H1 (cell line): Measurements from ENCODE around the gene RAP1GDS1. TPM values are rescaled to one million over a fixed set of nuclear protein-coding genes. Genes with fewer than 3 reads are reported as not detected.

ENCODE experiments used
- CTCF ChIA-PET: fragments of 300-600 bp; sonication (Branson Sonifier 250); formaldehyde crosslinking; loops from one replicate; lab custom pipeline; 2021; ENCODE audit not compliant: partially characterized antibody; lab: Charles Lee
- POLR2A ChIA-PET: fragments of 300-600 bp; sonication (Branson Sonifier 250); formaldehyde crosslinking; loops from one replicate; lab custom pipeline; 2021; ENCODE audit warnings: inconsistent platforms; ENCODE audit not compliant: partially characterized antibody; lab: Charles Lee
- DNase-seq, 2 experiments: peaks; one replicate each; pipeline versions ENCODE4 v3.0.0 to v3.0.0-alpha.2; 2010 to 2022; ENCODE audit warnings: low spot score in 2 of 2, low read depth in 1 of 2, mixed read lengths in 1 of 2
- FAIRE-seq: peaks from 2 replicates; lab custom pipeline; 2011; peaks lifted over from hg19 to GRCh38; lab: Jason Lieb, UNC
- H2AFZ ChIP-seq: 2 replicates; pipeline ENCODE4 v1.8.1; 2012; ENCODE audit warnings: low read length, inconsistent platforms
- H2AK5ac ChIP-seq: 2 replicates; pipeline ENCODE4 v1.6.1; 2013; ENCODE audit warnings: low read depth, low read length
- H2BK120ac ChIP-seq: replicated peaks from 2 replicates; pipeline ENCODE3; 2013; ENCODE audit warnings: low read depth, low read length, inconsistent platforms
- H2BK12ac ChIP-seq: 2 replicates; pipeline ENCODE4 v1.6.1; 2013; ENCODE audit warnings: low read depth, low read length
- H2BK15ac ChIP-seq: 2 replicates; pipeline ENCODE4 v1.6.1; 2013; ENCODE audit warnings: low read length
- H2BK20ac ChIP-seq: 2 replicates; pipeline ENCODE4 v1.6.1; 2013; ENCODE audit warnings: low read length
- H2BK5ac ChIP-seq: 2 replicates; pipeline ENCODE4 v1.6.1; 2013; ENCODE audit warnings: low read depth, low read length
- H3K14ac ChIP-seq: 2 replicates; pipeline ENCODE4 v1.6.1; 2013; ENCODE audit warnings: inconsistent platforms; ENCODE audit not compliant: insufficient read length
- H3K18ac ChIP-seq: 2 replicates; pipeline ENCODE4 v1.6.1; 2013; ENCODE audit warnings: low read length; ENCODE audit errors: extremely low read depth
- H3K23ac ChIP-seq: 2 replicates; pipeline ENCODE4 v1.6.1; 2013; ENCODE audit warnings: inconsistent platforms; ENCODE audit not compliant: insufficient read length
- H3K23me2 ChIP-seq: 2 replicates; pipeline ENCODE4 v1.6.1; 2013; ENCODE audit warnings: low read depth, low read length
- H3K27ac ChIP-seq: 2 replicates; pipeline ENCODE4 v1.6.1; 2011; ENCODE audit warnings: low read depth, low read length, inconsistent platforms
- H3K27me3 ChIP-seq, 4 experiments: replicated peaks in 1 of 4; 1 replicate in 1 of 4; 2 replicates in 3 of 4; pipeline versions ENCODE4 v1.6.1 to v1.8.1; 2011 to 2013; ENCODE audit warnings: low read length in 3 of 4, mild to moderate bottlenecking in 3 of 4, inconsistent platforms in 2 of 4, mixed read lengths in 2 of 4, moderate library complexity in 1 of 4; ENCODE audit not compliant: control insufficient read depth in 3 of 4, insufficient read depth in 3 of 4; ENCODE audit errors: extremely low read depth in 1 of 4
- H3K36me3 ChIP-seq, 4 experiments: 2 replicates each; pipeline versions ENCODE4 v1.6.1 to v1.8.1; 2011 to 2013; ENCODE audit warnings: mild to moderate bottlenecking in 4 of 4, low read length in 3 of 4, moderate library complexity in 2 of 4, control low read depth in 1 of 4, inconsistent platforms in 1 of 4; ENCODE audit not compliant: insufficient read depth in 4 of 4, control insufficient read depth in 2 of 4
- H3K4ac ChIP-seq: replicated peaks from 2 replicates; pipeline ENCODE3; 2013; ENCODE audit warnings: low read length, low read depth, mixed read lengths, inconsistent platforms; ENCODE audit not compliant: insufficient read length
- H3K4me1 ChIP-seq, 4 experiments: replicated peaks in 1 of 4; 1 replicate in 1 of 4; 2 replicates in 3 of 4; pipeline versions ENCODE4 v1.6.1 to v1.8.1; 2011 to 2013; ENCODE audit warnings: low read length in 3 of 4, inconsistent platforms in 2 of 4, mixed read lengths in 1 of 4; ENCODE audit not compliant: insufficient read depth in 4 of 4, control insufficient read depth in 3 of 4
- H3K4me2 ChIP-seq, 2 experiments: 2 replicates each; pipeline versions ENCODE4 v1.6.1 to v1.8.1; 2011 to 2013; ENCODE audit warnings: low read depth in 2 of 2, low read length in 2 of 2, control low read depth in 1 of 2, inconsistent platforms in 1 of 2, mild to moderate bottlenecking in 1 of 2; ENCODE audit not compliant: insufficient read depth in 1 of 2
- H3K4me3 ChIP-seq, 4 experiments: fragments of 200-600, 300-600 bp in 1 of 4; sonication (generic), shearing (Covaris generic), sonication (Bioruptor Twin) in 1 of 4; 2 replicates each; pipeline versions ENCODE4 v1.5.1 to v1.8.1; 2011 to 2016; ENCODE audit warnings: low read length in 4 of 4, low read depth in 3 of 4, control low read depth in 2 of 4, inconsistent platforms in 2 of 4, mild to moderate bottlenecking in 2 of 4, mixed read lengths in 1 of 4, moderate library complexity in 1 of 4; ENCODE audit not compliant: insufficient read depth in 2 of 4; ENCODE audit errors: extremely low read depth in 1 of 4
- H3K56ac ChIP-seq: replicated peaks from 2 replicates; pipeline ENCODE3; 2013; ENCODE audit warnings: low read depth, mild to moderate bottlenecking, mixed read lengths, low read length, inconsistent platforms; ENCODE audit not compliant: insufficient read length
- H3K79me1 ChIP-seq: 2 replicates; pipeline ENCODE4 v1.6.1; 2013; ENCODE audit warnings: low read depth, low read length, control low read depth
- H3K79me2 ChIP-seq, 2 experiments: 2 replicates each; pipeline versions ENCODE4 v1.6.1 to v1.8.1; 2012 to 2013; ENCODE audit warnings: low read length in 2 of 2, mild to moderate bottlenecking in 2 of 2, inconsistent platforms in 1 of 2; ENCODE audit not compliant: insufficient read depth in 2 of 2, control insufficient read depth in 1 of 2
- H3K9ac ChIP-seq, 4 experiments: replicated peaks in 1 of 4; 1 replicate in 1 of 4; 2 replicates in 3 of 4; pipeline versions ENCODE4 v1.6.1 to v1.8.1; 2011 to 2013; ENCODE audit warnings: low read depth in 3 of 4, low read length in 3 of 4, control low read depth in 2 of 4, mild to moderate bottlenecking in 2 of 4, moderate library complexity in 2 of 4, inconsistent platforms in 1 of 4; ENCODE audit errors: extremely low read depth in 1 of 4
- H3K9me3 ChIP-seq, 2 experiments: 2 replicates each; pipeline versions ENCODE4 v1.6.1 to v1.8.1; 2012 to 2013; ENCODE audit warnings: mild to moderate bottlenecking in 2 of 2, moderate library complexity in 2 of 2, control low read depth in 1 of 2, inconsistent platforms in 1 of 2, low read depth in 1 of 2, low read length in 1 of 2, mixed read lengths in 1 of 2; ENCODE audit not compliant: insufficient read depth in 2 of 2
- H4K20me1 ChIP-seq, 2 experiments: replicated peaks in 1 of 2; 2 replicates each; pipeline versions ENCODE3 to v1.8.1; 2011 to 2013; ENCODE audit warnings: inconsistent platforms in 2 of 2, low read length in 2 of 2, mild to moderate bottlenecking in 1 of 2; ENCODE audit not compliant: insufficient read depth in 2 of 2, control insufficient read depth in 1 of 2
- H4K5ac ChIP-seq: 2 replicates; pipeline ENCODE4 v1.6.1; 2013; ENCODE audit warnings: low read length, low read depth, mixed read lengths, inconsistent platforms; ENCODE audit not compliant: insufficient read length
- H4K8ac ChIP-seq: 2 replicates; pipeline ENCODE4 v1.8.0; 2013; ENCODE audit warnings: mild to moderate bottlenecking, moderate library complexity, low read length, inconsistent platforms; ENCODE audit not compliant: insufficient read depth; ENCODE audit errors: extremely low read depth
- H4K91ac ChIP-seq: replicated peaks from 2 replicates; pipeline ENCODE3; 2013; ENCODE audit warnings: low read length, mixed read lengths, inconsistent platforms; ENCODE audit not compliant: insufficient read length
- BRCA1 ChIP-seq: IDR thresholded peaks from 2 replicates; pipeline ENCODE4 v1.6.1; 2012; ENCODE audit warnings: low read depth, low read length, improper control_type of control experiment
- EP300 ChIP-seq, 2 experiments: IDR thresholded peaks; 1 replicate in 1 of 2; 2 replicates in 1 of 2; pipeline ENCODE4 v1.6.1; 2011 to 2012; ENCODE audit warnings: low read depth in 2 of 2, low read length in 2 of 2, mild to moderate bottlenecking in 2 of 2, borderline replicate concordance in 1 of 2, inconsistent platforms in 1 of 2, moderate library complexity in 1 of 2
- FOSL1 ChIP-seq: IDR thresholded peaks from 2 replicates; pipeline ENCODE4 v1.6.1; 2011; ENCODE audit warnings: mild to moderate bottlenecking, low read depth, low read length, moderate library complexity; ENCODE audit not compliant: insufficient read depth
- KDM5A ChIP-seq: fragments of 200-600 bp; IDR thresholded peaks from 2 replicates; pipeline ENCODE4 v1.7.1; 2012; ENCODE audit warnings: mild to moderate bottlenecking, low read length, inconsistent platforms, mixed read lengths
- PHF8 ChIP-seq: fragments of 200-600 bp; sonication (generic); conservative IDR thresholded peaks from 2 replicates; pipeline ENCODE4 v1.7.1; 2012; ENCODE audit warnings: low read depth, mild to moderate bottlenecking, inconsistent platforms, low read length, moderate library complexity
- POLR2A ChIP-seq, 2 experiments: IDR thresholded peaks; 1 replicate in 1 of 2; 2 replicates in 1 of 2; pipeline ENCODE4 v1.6.1; 2011; ENCODE audit warnings: low read depth in 2 of 2, low read length in 2 of 2, mild to moderate bottlenecking in 2 of 2; ENCODE audit errors: control extremely low read depth in 1 of 2
- RFX5 ChIP-seq: IDR thresholded peaks from 2 replicates; pipeline ENCODE4 v1.6.1; 2011; ENCODE audit warnings: low read depth, low read length, improper control_type of control experiment, borderline replicate concordance
- SIRT6 ChIP-seq: IDR thresholded peaks from one replicate; pipeline ENCODE4 v1.7.1; 2012; ENCODE audit warnings: low read length, inconsistent platforms
- SIX5 ChIP-seq: IDR thresholded peaks from 2 replicates; pipeline ENCODE4 v1.6.1; 2011; ENCODE audit warnings: mild to moderate bottlenecking, low read depth, low read length
- SP2 ChIP-seq: IDR thresholded peaks from 2 replicates; pipeline ENCODE4 v1.6.1; 2012; ENCODE audit warnings: mild to moderate bottlenecking, low read length, inconsistent platforms
- SRF ChIP-seq: IDR thresholded peaks from 2 replicates; pipeline ENCODE4 v1.6.1; 2011; ENCODE audit warnings: mild to moderate bottlenecking, low read depth, low read length, moderate library complexity
- TAF1 ChIP-seq: IDR thresholded peaks from 2 replicates; pipeline ENCODE4 v1.6.1; 2011; ENCODE audit warnings: mild to moderate bottlenecking, low read depth, low read length
- USF2 ChIP-seq: IDR thresholded peaks from 2 replicates; pipeline ENCODE4 v1.6.1; 2011; ENCODE audit warnings: low read length, improper control_type of control experiment
- WGBS, 2 experiments: shearing (Covaris generic) in 1 of 2; methylation state at CpG; one replicate each; pipeline versions ENCODE4 v1.1.6 to v1.1.7; 2013 to 2015; ENCODE audit warnings: low lambda C conversion rate in 2 of 2, mixed read lengths in 2 of 2, inconsistent platforms in 1 of 2, low coverage in 1 of 2, missing lambda C conversion rate in 1 of 2; ENCODE audit not compliant: insufficient replicate concordance in 2 of 2, insufficient coverage in 1 of 2, insufficient read length in 1 of 2; ENCODE audit errors: extremely low coverage in 1 of 2, missing lambda C conversion rate in 1 of 2; 5-methylcytosine and 5-hydroxymethylcytosine counted together
- polyA plus RNA-seq, 7 experiments: library from polyadenylated mRNA; depleted of rRNA in 3 of 7; stranded (reverse) in 5 of 7; unstranded in 2 of 7; fragments of >200 nt in 5 of 7; fragments of 200-250 nt in 2 of 7; gene quantifications; 1 replicate in 5 of 7; 2 replicates in 1 of 7; 4 replicates in 1 of 7; pipeline versions ENCODE4 v1.2.1 to v1.2.3, GENCODE V29; 2011 to 2013; ENCODE audit warnings: missing spikeins in 2 of 7, mixed read lengths in 2 of 7
- total RNA-seq: library from RNA; stranded (reverse); fragmentation: NEBNext Ultra II Directional; extraction: Animal tissue kit (Norgen Biotek cat#: 25700); gene quantifications from 2 replicates; pipeline ENCODE4 v1.2.1, GENCODE V29; 2021

RAP1GDS1 gene
- total and polyA plus RNA-seq, 2 of the 8 experiments (the other 6 are each of a cell fraction or from before 2014, with no cell fraction given): 12.8 to 31.9 TPM

- no peak for FAIRE-seq
- H3K27me3 ChIP-seq: no peaks in the 10 kb centered on the region
- H3K9me3 ChIP-seq: no peaks in the 10 kb centered on the region
- no peaks in the 10 kb centered on the region for H3K4me1 ChIP-seq
- no peak overlapping the region for H3K23ac ChIP-seq
- H3K36me3 ChIP-seq: no peaks in the 10 kb centered on the region
- no peaks in the 10 kb centered on the region for H3K79me1 ChIP-seq
- no peak overlapping the region for H3K9ac ChIP-seq
- H3K79me2 ChIP-seq: no peaks in the 10 kb centered on the region
- no peak overlapping the region for H3K4me2 ChIP-seq
- no peaks in the 10 kb centered on the region for H3K23me2 ChIP-seq
- ChIA-PET POLR2A (no interaction called here), CTCF (interaction anchor here (0.9 to 1.0 kb wide), 2 partner anchors 9 to 11 kb away, joined by 3 to 4 read pairs; no protein-coding TSS in a partner anchor)
- H4K8ac ChIP-seq: no peak overlapping the region; the same call in 1 of the 2 replicates
- no peaks in the 10 kb centered on the region for H4K20me1 ChIP-seq
- no peak overlapping the region for H2BK12ac ChIP-seq
- no peak overlapping the region for H2BK5ac ChIP-seq
- no peak overlapping the region for H4K91ac ChIP-seq
- 83% methylated on average over 5 of the region's 5 CpGs; no CpG with 5 or more reads in 1 of the 2 experiments for WGBS, 2 experiments
- H3K4me3 ChIP-seq: no peak overlapping the region
- no peak overlapping the region for H3K27ac ChIP-seq
- H3K56ac ChIP-seq: no peak overlapping the region
- H3K18ac ChIP-seq: no peak overlapping the region
- H2AK5ac ChIP-seq: no peak overlapping the region
- DNase-seq: no peak
- no peak overlapping the region for H2BK20ac ChIP-seq
- no peak overlapping the region for H2AFZ ChIP-seq
- H4K5ac ChIP-seq: no peak overlapping the region
- H2BK15ac ChIP-seq: no peak overlapping the region
- H2BK120ac ChIP-seq: no peak overlapping the region
- H3K4ac ChIP-seq: no peak overlapping the region
- no peak overlapping the region for H3K14ac ChIP-seq
- TF ChIP-seq USF2 (no peak), SIX5 (no peak), SRF (no peak), PHF8 (no peak), RFX5 (no peak), EP300 (IDR thresholded peaks at IDR 0.05; ENCODE audit: borderline replicate concordance in 1 of 2, low read depth in 2 of 2, low read length in 2 of 2) (no peak), SIRT6 (no peak), TAF1 (no peak), POLR2A (IDR thresholded peaks at IDR 0.05; ENCODE audit: control extremely low read depth in 1 of 2, low read depth in 2 of 2, low read length in 2 of 2) (no peak), SP2 (no peak), KDM5A (no peak), BRCA1 (no peak), FOSL1 (no peak)
These were observed 126.3 kb downstream of the RAP1GDS1 start for GRCh38 chr4:98387345-98388026.
